Endothelial cell (in vitro differentiated cells): ENCODE measurements around the gene TMEM154. TPM values are rescaled to one million over a fixed set of nuclear protein-coding genes. Genes with fewer than 3 reads are reported as not detected.

Experiments used
- DNase-seq: peaks from one replicate; pipeline ENCODE4 v3.0.0; 2021; ENCODE audit warnings: low spot score
- H3K27ac Mint-ChIP-seq: one replicate; pipeline ENCODE4 v1.8.0; 2021; ENCODE audit warnings: mixed read lengths, inconsistent platforms; ENCODE audit not compliant: unreplicated experiment
- H3K27me3 Mint-ChIP-seq: one replicate; pipeline ENCODE4 v1.8.0; 2021; ENCODE audit warnings: mild to moderate bottlenecking, moderate library complexity, mixed read lengths, inconsistent platforms; ENCODE audit not compliant: unreplicated experiment
- H3K36me3 Mint-ChIP-seq: one replicate; pipeline ENCODE4 v1.8.0; 2021; ENCODE audit warnings: mild to moderate bottlenecking, low read depth, mixed read lengths, inconsistent platforms; ENCODE audit not compliant: unreplicated experiment
- H3K4me1 Mint-ChIP-seq: one replicate; pipeline ENCODE4 v1.8.0; 2021; ENCODE audit warnings: mild to moderate bottlenecking, mixed read lengths, inconsistent platforms; ENCODE audit not compliant: unreplicated experiment
- H3K4me3 Mint-ChIP-seq: one replicate; pipeline ENCODE4 v1.8.0; 2021; ENCODE audit warnings: mild to moderate bottlenecking, mixed read lengths, inconsistent platforms; ENCODE audit not compliant: unreplicated experiment
- H3K9me3 Mint-ChIP-seq: one replicate; pipeline ENCODE4 v1.8.0; 2021; ENCODE audit warnings: mixed read lengths, inconsistent platforms; ENCODE audit not compliant: unreplicated experiment
- total RNA-seq: library from RNA; stranded (reverse); fragmentation: NEBNext Ultra II Directional; extraction: Animal tissue kit (Norgen Biotek cat#: 25700); gene quantifications from one replicate; pipeline ENCODE4 v1.2.1, GENCODE V29; 2021; ENCODE audit not compliant: unreplicated experiment
- TF ChIP-seq, protein P1 (sequence below): fragments of 200-600 bp; sonication (generic); IDR thresholded peaks from one replicate; pipeline ENCODE4 v1.5.0; 2021; ENCODE audit warnings: antibody characterized with exemption; ENCODE audit not compliant: unreplicated experiment

The TMEM154 gene
- total RNA-seq, 1 donor from 2014 or later, result 6.7 TPM

- H3K27ac Mint-ChIP-seq, result no peak overlapping the region
- no peaks in the 10 kb centered on the region for H3K36me3 Mint-ChIP-seq
- DNase-seq, result no peak
- H3K9me3 Mint-ChIP-seq, result no peaks in the 10 kb centered on the region
- H3K4me1 Mint-ChIP-seq, result peaks cover 28% of the 10 kb centered on the region
- H3K27me3 Mint-ChIP-seq, result peaks cover 6% of the 10 kb centered on the region
- TF ChIP-seq, protein P1, sequence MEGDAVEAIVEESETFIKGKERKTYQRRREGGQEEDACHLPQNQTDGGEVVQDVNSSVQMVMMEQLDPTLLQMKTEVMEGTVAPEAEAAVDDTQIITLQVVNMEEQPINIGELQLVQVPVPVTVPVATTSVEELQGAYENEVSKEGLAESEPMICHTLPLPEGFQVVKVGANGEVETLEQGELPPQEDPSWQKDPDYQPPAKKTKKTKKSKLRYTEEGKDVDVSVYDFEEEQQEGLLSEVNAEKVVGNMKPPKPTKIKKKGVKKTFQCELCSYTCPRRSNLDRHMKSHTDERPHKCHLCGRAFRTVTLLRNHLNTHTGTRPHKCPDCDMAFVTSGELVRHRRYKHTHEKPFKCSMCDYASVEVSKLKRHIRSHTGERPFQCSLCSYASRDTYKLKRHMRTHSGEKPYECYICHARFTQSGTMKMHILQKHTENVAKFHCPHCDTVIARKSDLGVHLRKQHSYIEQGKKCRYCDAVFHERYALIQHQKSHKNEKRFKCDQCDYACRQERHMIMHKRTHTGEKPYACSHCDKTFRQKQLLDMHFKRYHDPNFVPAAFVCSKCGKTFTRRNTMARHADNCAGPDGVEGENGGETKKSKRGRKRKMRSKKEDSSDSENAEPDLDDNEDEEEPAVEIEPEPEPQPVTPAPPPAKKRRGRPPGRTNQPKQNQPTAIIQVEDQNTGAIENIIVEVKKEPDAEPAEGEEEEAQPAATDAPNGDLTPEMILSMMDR, result no peak
- no peak overlapping the region for H3K4me3 Mint-ChIP-seq
These were observed 2.7 kb downstream of the TMEM154 start for GRCh38 chr4:152677117-152677516.

DNA sequence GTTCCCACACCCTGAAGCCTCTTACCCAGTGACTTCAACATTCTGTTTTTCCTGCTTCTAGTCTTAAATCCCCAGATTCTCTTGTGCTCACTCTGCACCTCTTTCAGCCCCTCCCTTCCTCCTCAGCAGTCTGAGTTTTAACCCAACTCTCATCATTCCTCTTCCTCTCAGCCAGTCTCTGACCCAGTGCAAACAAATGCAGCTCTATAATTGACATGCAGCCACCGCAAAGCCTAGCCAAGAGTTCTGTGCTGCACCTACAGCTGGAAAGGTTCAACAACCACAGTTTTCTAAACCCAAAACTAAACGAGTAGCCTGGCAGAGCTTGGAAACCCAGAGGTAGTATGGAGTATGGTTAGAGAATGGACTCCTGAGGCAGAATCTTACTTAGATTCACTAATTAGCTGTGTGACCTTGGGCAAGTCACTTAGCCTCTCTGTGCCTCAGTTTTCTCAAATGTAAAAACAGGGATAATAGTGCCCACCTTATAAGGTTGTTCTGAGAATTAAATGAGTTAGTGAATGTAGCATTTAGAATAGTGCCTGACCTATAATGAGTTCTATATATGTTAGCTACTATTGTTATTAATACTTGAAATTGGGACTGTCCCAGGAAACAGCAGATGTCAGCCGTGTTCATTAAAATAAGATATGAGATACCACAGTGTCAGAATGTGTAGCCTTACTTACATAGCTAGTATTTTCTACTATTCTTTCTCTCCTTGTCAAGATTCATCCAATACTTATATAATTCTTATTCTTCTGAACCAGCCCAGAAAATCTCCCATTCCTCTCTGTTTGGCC, 3.5 kb downstream of the TMEM154 start:
- H3K27me3 Mint-ChIP-seq, result peaks cover 6% of the 10 kb centered on the region
- TF ChIP-seq, protein P1, result no peak
- no peak overlapping the region for H3K27ac Mint-ChIP-seq
- H3K36me3 Mint-ChIP-seq, result no peaks in the 10 kb centered on the region
- no peaks in the 10 kb centered on the region for H3K9me3 Mint-ChIP-seq
- DNase-seq, result no peak
- H3K4me1 Mint-ChIP-seq, result peaks cover 27% of the 10 kb centered on the region
- no peak overlapping the region for H3K4me3 Mint-ChIP-seq

GRCh38 chr4:152674359-152674758, 5.4 kb downstream of the TMEM154 start:
- no peaks in the 10 kb centered on the region for H3K36me3 Mint-ChIP-seq
- H3K27ac Mint-ChIP-seq, result no peak overlapping the region
- peaks cover 4% of the 10 kb centered on the region for H3K27me3 Mint-ChIP-seq
- no peak overlapping the region for H3K4me3 Mint-ChIP-seq
- H3K9me3 Mint-ChIP-seq, result no peaks in the 10 kb centered on the region
- TF ChIP-seq, protein P1, result no peak
- DNase-seq, result no peak
- H3K4me1 Mint-ChIP-seq, result peaks cover 21% of the 10 kb centered on the region

DNA sequence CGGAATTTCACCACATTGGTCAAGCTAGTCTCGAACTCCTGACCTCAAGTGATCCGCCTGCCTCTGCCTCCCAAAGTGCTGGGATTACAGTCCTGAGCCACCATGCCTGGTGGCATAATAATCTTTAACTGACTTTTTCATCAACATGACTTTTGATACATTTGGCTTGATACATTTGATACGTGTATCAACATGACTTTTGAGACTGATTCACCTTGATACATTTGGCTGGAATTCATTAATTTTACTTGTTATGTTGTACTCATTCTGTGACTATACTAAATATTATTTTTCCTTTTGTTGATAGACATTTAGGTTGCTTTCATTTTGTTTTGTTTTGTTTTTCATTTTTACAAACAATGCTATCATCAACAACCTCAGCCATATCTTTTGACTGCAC, 6.3 kb downstream of the TMEM154 start:
- no peak for DNase-seq
- Mint-ChIP-seq H3K9me3 (no peaks in the 10 kb centered on the region), H3K27ac (no peak overlapping the region), H3K4me3 (no peak overlapping the region), H3K36me3 (no peaks in the 10 kb centered on the region), H3K4me1 (peaks cover 15% of the 10 kb centered on the region), H3K27me3 (peaks cover 2% of the 10 kb centered on the region)
- TF ChIP-seq, protein P1, result no peak
